Measurements from ENCODE around the gene CASP5.

CASP5 gene

GRCh38 chr11:104965735-104966134 lies 57.2 kb downstream of the CASP5 start:
- no peak for DNase-seq

GRCh38 chr11:104964247-104964646 lies 58.7 kb downstream of the CASP5 start:
- DNase-seq = no peak

- no peak for DNase-seq
Observed at GRCh38 chr11:104962852-104963251, 60.1 kb downstream of the CASP5 start.

GRCh38 chr11:104957280-104957679 lies 65.7 kb downstream of the CASP5 start:
- DNase-seq = no peak

GRCh38 chr11:104956528-104956927 lies 66.4 kb downstream of the CASP5 start:
- no peak for DNase-seq

- DNase-seq = no peak
Observed at GRCh38 chr11:104946907-104947306, 76.1 kb downstream of the CASP5 start.

Data from stimulated activated naive CD4-positive, alpha-beta T cell treated with Interleukin-2 at 50 U/mL for 16 hours (primary cell).